ENCODE data around the gene BCKDHB.
A peak's percentile ranks its signal among the peaks of the same experiment; 100 is the strongest.

The BCKDHB gene

DNA sequence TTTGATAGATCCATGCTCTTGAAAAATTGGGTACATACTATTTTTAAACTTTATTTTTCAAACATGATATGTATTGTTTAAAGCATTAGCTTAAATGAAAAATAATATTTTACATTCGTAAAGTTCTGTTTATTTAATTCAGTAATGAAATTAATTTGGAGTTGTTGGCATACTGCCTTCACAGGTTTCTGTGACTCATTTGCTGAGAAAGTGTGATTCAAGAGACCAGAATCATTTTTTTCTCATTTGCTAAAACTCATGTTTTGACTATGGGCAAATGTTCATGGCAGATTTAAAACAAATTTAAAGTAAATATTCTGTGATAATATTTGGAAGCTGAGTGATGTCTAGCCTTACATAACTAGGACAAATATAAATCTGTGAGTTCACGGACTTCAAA, 230.4 kb downstream of the BCKDHB start:
- no peak for DNase-seq

GRCh38 chr6:80338201-80338836, 231.8 kb downstream of the BCKDHB start:
- peak; percentile 80 for DNase-seq

GRCh38 chr6:80339421-80339820, 232.9 kb downstream of the BCKDHB start:
- DNase-seq, result no peak

DNA sequence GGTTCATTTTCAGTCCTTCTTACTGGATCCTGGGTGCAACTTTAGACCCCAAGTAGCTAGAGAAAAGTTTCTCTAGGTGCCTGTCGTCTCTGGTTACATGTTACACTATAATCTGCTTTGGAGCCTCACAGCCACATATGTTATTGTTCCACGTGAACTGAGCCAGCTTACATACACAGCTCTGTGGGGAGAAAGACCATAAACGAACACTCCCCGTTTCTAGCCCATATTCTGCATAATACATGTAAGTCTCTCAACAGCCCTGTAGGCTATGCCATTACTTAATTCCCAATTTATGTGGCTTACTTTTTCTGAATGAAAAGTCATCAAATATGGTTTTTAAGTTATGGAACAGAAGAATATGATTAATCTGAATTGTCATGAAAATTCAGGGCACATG, 233.8 kb downstream of the BCKDHB start:
- no peak for DNase-seq

DNA sequence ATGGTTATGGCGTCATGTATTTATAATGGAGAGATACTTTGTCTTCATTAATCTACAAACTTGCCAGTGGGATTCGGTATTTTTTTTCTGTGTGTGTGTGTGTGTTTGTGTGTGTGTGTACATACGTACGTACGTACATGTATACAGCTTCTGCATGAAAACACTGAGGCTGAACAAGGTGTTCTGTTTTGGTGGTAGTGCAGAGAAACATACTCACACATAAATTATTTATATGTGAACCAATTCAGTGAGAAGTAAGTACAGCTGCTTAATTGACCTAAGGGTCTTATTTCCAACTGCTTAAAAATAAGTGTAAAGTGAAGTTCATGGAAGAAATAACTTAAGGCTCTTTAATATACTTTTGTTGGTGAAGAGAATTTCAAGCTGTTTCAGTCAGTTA, 234.2 kb downstream of the BCKDHB start:
- DNase-seq, result no peak

DNA sequence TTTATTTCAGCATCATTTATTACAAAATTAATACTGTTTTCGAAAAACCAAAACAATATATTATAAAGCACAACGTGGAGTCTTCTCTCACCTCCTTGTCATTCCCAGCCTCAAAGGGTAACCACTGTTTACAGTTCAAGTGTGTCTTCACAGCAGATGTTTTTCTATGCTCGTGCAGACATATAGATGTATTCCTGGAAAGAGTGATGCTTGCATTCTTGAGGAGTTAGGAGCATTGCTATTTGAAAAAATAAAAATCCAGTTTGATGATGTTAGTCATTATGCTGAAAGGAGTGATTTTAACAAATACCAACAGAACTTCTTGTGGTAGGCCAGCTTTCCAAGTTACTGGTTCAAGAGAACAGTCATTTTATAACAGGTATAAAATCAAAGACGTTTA, 234.9 kb downstream of the BCKDHB start:
- no peak for DNase-seq

- no peak for DNase-seq
These were observed 237.0 kb downstream of the BCKDHB start for GRCh38 chr6:80343511-80343910.

- no peak for DNase-seq
These were observed 240.6 kb downstream of the BCKDHB start for GRCh38 chr6:80347101-80347500.

DNA sequence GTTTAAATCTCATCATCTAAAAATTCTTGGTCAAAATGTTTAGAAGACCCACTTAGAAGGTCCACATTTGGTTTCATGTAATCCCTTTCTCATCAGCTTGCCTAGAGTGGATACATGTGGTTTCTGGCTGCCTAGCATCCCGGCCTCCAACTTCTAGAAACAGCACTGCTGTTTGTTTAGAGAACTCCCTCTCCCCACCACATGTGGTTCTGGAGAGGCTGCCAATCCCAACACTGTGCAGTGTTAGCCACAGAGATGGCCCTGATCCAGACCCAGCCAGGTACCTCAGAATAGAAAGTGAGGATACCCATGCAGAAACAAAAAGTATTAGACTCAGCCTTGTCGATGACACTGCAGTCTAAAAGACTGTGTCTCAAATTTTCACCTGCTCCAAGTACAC, 241.8 kb downstream of the BCKDHB start:
- no peak for DNase-seq

GRCh38 chr6:80356000-80356399, 249.5 kb downstream of the BCKDHB start:
- DNase-seq, result no peak

DNA sequence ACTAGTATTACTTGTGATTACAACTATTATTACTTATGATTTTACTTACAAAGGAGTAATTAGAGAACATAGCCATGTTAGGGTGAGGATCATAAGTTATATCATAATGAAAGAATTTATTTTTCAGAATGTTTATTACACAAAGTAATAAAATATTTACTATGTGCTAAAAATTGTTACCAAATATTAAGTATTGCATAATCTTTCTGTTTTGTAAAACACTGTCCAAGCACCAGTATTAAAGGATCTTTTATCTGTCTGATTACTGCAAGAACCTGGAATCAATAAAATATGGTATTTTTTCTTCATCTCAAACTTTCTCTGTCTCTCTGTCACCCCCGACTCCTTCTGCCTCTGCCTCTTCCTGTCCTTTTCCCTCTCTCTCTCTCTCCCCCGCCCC, 250.1 kb downstream of the BCKDHB start:
- no peak for DNase-seq

DNA sequence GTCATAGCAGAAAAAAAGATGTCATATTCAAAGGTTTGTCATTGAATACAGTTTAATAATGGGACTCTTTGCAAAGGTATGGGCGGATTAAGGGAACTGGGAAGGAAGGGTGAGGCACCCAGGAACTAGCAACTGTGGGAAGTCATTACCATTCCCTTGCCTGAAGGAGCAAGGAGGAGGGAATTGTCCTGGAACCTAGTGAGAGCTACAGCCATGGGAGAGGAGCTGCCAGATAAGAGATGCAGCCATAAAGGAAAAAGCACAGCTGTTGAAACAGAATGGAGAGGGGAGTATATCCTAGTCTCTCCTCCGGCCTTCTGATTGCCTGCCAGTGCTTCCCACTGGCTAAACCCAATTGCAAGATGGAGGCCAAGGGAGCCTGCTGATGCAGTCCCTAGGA, 250.6 kb downstream of the BCKDHB start:
- no peak for DNase-seq

- no peak for DNase-seq
These were observed 251.2 kb downstream of the BCKDHB start for GRCh38 chr6:80357674-80358073.

DNA sequence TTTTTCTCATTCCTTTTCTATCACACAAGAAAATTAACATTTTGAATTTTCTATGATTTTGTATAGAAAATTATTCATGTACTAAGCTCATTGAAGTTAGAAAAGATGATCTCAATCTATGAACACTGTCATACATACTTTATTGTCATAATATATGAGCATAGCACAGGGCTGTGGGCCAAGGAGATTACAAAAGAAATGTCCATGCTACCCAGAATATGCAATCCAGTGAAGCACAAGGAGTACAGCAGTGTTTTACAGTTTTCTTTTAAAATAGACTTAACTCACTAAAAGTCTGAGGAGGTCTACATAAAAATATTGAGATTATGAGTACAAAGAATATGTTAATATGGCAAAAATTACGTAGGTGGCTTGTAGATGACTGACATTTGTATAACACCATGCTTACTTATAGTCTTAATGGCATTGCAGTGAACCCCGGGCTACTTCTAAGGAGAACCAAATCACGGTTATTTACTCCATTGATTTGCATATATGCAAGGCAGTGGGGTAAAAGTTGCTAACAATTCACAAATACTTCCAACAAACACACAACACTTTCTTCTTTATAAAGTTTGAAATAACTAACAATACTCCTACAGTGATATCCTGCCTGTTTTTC, 257.1 kb downstream of the BCKDHB start:
- no peak for DNase-seq

DNA sequence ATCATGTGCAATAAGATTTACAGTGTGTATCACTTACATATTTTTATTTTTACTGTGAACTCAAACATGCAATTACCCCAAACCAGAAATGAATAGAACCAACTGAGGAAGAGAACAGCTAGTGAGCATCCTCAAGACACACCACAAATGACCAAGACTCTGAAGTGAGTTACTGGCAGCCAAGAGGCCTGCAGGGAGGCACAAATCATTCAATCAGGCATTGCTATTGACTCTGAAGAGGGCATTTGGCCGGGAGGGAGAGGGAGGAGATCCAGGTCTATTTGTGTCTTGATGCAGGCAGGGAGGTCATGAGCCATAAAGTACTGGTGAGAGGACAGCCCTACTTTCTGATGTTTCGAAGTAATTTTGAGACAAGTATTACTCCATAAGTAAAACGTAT, 257.7 kb downstream of the BCKDHB start:
- no peak for DNase-seq

DNA sequence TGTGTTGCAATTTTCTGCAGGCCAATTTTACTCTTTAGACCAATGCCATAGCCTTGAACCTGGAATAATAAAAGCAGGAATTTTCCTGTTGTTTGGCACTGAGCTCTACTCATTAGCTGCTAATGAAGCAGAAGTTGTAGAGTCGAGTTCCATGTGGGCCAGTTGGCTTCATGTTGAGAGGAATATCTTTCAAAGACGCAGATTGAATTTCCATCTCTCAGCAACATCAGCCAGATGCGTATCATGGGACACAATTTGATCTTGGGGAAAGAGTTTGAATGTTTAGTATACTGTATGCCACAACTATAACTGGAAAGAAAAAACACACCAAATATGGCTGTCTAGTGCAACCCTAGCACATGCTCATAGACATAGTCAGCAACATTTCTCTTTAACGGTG, 259.6 kb downstream of the BCKDHB start:
- no peak for DNase-seq

DNA sequence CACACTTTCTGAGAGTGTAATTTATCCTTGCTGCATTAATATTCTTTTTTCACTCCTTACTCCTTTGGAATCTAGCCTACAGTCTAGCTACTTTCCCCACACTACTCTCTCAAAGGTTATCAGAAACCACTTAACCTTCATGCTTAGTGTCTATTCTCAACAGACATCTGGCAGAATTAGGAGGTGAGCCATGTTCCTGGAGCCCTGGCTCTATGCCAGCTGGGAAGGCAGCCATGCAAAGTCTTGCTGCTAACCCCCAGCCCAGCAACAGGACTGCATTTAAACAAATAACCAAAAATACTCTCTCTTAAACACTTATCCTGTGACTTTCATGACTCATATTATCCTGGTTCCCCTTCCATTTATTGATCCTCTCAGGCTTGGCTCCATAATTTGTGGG, 260.2 kb downstream of the BCKDHB start:
- DNase-seq, result no peak

DNA sequence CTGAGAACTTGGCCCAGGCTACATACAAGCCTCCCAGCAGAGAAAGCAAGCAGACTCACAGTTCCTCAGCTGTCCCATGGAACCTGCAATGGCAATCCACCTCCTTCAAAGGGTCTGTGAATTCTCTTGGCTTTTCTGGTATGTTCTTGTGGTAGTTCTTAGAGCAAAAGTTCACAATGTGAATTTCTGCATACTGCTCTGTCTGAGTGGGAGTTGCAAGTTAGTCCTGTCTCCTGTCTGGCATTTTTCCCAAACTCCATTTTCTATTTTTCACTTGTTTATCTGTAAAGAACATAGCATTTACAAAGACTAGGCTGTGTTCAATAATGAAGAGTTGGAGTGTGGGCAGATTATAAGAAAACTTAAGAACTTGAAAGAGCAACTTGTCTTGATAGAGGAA, 269.9 kb downstream of the BCKDHB start:
- DNase-seq, result no peak

GRCh38 chr6:80380566-80380965, 274.1 kb downstream of the BCKDHB start:
- no peak for DNase-seq

DNA sequence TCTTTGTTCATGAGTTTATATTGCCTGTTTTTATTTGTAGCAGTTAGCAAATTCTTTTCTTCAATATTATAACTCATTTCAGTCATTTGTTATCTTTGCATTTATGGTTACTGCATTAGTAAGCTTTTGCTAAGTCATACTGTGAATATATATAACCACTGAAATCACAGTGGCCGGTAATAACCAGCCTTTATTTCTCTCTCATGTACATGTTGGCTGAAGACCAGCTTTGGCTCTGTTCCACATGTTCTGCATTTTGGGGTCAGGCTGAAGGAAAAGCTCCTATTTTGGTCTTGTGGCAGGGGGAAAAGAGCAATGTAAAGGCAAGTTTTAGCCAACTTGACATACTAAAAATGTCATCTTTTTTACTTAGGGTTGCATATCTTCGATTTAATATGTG, 276.3 kb downstream of the BCKDHB start:
- DNase-seq, result no peak

DNA sequence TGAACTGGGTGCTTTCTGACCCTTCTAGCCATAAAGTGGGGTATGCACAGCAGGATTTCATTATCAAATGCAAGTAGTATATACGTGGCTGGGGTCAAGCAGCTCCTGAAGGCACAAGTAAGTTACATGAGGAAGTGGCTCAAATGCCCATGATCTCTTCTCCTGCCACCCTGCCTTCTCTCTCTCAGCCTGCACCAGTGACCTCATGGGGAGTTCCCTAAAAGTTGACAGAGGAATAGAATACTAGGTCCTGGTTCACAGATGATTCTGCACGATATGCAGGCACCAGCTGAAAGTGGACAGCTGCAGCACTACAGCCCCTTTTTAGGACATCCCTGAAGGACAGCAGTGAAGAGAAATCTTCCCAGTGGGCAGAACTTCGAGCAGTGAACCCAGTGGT, 282.0 kb downstream of the BCKDHB start:
- no peak for DNase-seq
